Activated CD4-positive, alpha-beta memory T cell treated with anti-CD3 and anti-CD28 coated beads, Interleukin-2, amount 10 ng/mL, durations not matched to agents 7 days and 5 days (primary cell): ENCODE data around the gene INS. TPM values are rescaled to one million over a fixed set of nuclear protein-coding genes. Genes with fewer than 3 reads are reported as not detected.

Experiments used
- CTCF ChIA-PET: fragments of 350-600 bp; sonication (Branson Sonifier 250); formaldehyde crosslinking; loops from one replicate; lab custom pipeline; 2021; ENCODE audit warnings: antibody characterized with exemption, inconsistent platforms; lab: Charles Lee
- POLR2A ChIA-PET: fragments of 350-600 bp; sonication (Branson Sonifier 250); formaldehyde crosslinking; loops from one replicate; lab custom pipeline; 2021; ENCODE audit warnings: antibody characterized with exemption; lab: Charles Lee
- DNase-seq: peaks from one replicate; pipeline ENCODE4 v3.0.0-alpha.2; 2020
- H3K27ac Mint-ChIP-seq: one replicate; pipeline ENCODE4 v1.8.0; 2021; ENCODE audit warnings: mild to moderate bottlenecking, mixed read lengths
- H3K27me3 Mint-ChIP-seq: one replicate; pipeline ENCODE4 v1.8.0; 2021; ENCODE audit warnings: mixed read lengths
- H3K36me3 Mint-ChIP-seq: one replicate; pipeline ENCODE4 v1.8.0; 2021; ENCODE audit warnings: low read depth, mixed read lengths
- H3K4me1 Mint-ChIP-seq: one replicate; pipeline ENCODE4 v1.8.0; 2021; ENCODE audit warnings: mixed read lengths
- H3K4me3 Mint-ChIP-seq: one replicate; pipeline ENCODE4 v1.8.0; 2021; ENCODE audit warnings: mild to moderate bottlenecking, mixed read lengths
- H3K9me3 Mint-ChIP-seq: one replicate; pipeline ENCODE4 v1.8.0; 2021; ENCODE audit warnings: mixed read lengths
- total RNA-seq, 2 experiments: library from RNA; stranded (reverse); gene quantifications; one replicate each; pipeline ENCODE4 v1.2.3, GENCODE V29; 2021

Gene INS
- total RNA-seq, 2 experiments from 2014 or later: not detected

DNA sequence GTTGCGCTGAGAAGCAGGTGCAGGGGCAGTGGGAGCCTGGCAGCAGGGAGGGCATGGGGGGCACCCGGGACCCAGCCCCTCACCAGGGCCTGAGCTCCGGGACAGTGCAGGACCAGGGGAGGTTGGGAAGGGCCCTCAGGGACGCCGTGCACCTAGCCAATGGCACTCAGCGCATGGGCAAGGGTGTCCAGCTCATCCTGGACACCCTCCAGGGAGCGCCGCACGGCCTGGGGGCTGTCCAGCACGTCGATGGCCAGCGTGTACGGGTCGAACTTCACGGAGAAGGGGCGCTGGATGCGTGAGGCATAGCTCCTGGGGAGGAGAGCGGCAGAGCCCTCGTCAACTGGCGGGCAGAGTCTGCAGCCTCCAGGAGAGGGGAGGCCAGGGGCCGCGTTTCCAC lies 3.1 kb upstream of the INS start:
- no peak for DNase-seq
- Mint-ChIP-seq H3K9me3 (no peaks in the 10 kb centered on the region), H3K36me3 (no peaks in the 10 kb centered on the region), H3K27ac (no peak overlapping the region), H3K4me1 (no peaks in the 10 kb centered on the region), H3K4me3 (no peak overlapping the region), H3K27me3 (no peaks in the 10 kb centered on the region)
- POLR2A ChIA-PET: no interaction called here
- CTCF ChIA-PET: interaction anchor here (0.6 to 2.0 kb wide), 4 partner anchors 12 to 257 kb away, joined by 3 to 5 read pairs (median 5); no protein-coding TSS in a partner anchor

- DNase-seq: no peak
- H3K27me3 Mint-ChIP-seq: no peaks in the 10 kb centered on the region
- ChIA-PET POLR2A (no interaction called here), CTCF (interaction anchor here (0.6 to 1.5 kb wide), 2 partner anchors 12 to 256 kb away, joined by 5 read pairs; no protein-coding TSS in a partner anchor)
- H3K36me3 Mint-ChIP-seq: no peaks in the 10 kb centered on the region
- no peaks in the 10 kb centered on the region for H3K9me3 Mint-ChIP-seq
- H3K4me3 Mint-ChIP-seq: no peak overlapping the region
- H3K27ac Mint-ChIP-seq: no peak overlapping the region
- no peaks in the 10 kb centered on the region for H3K4me1 Mint-ChIP-seq
Measured at GRCh38 chr11:2163428-2163978, 2.5 kb upstream of the INS start.

DNA sequence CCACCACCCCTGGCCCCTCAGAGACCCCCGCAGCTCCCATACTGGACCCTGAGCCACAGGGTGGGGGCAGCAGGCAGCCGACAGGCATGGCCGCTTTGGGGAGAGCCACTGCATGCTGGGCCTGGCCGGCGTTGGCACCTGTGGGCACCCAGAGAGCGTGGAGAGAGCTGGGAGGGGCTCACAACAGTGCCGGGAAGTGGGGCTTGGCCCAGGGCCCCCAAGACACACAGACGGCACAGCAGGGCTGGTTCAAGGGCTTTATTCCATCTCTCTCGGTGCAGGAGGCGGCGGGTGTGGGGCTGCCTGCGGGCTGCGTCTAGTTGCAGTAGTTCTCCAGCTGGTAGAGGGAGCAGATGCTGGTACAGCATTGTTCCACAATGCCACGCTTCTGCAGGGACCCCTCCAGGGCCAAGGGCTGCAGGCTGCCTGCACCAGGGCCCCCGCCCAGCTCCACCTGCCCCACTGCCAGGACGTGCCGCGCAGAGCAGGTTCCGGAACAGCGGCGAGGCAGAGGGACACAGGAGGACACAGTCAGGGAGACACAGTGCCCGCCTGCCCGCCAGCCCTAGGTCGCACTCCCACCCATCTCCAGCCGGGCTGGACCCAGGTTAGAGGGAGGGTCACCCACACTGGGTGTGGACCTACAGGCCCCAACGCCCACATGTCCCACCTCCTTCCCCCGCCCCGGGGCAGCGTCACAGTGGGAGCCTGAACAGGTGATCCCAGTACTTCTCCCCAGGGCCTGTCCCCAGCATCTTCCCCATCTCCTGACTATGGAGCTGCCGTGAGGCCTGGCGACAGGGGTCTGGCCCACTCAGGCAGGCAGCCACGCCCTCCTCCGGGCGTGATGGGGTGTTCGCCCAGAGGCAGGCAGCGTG lies 1.2 kb downstream of the INS start:
- Mint-ChIP-seq H3K36me3 (no peaks in the 10 kb centered on the region), H3K27ac (no peak overlapping the region), H3K27me3 (no peaks in the 10 kb centered on the region), H3K9me3 (no peaks in the 10 kb centered on the region), H3K4me1 (no peaks in the 10 kb centered on the region), H3K4me3 (no peak overlapping the region)
- ChIA-PET POLR2A (no interaction called here), CTCF (interaction anchor here (1.4 kb wide), 1 partner anchor 13 kb away, joined by 3 read pairs; no protein-coding TSS in a partner anchor)
- no peak for DNase-seq

DNA sequence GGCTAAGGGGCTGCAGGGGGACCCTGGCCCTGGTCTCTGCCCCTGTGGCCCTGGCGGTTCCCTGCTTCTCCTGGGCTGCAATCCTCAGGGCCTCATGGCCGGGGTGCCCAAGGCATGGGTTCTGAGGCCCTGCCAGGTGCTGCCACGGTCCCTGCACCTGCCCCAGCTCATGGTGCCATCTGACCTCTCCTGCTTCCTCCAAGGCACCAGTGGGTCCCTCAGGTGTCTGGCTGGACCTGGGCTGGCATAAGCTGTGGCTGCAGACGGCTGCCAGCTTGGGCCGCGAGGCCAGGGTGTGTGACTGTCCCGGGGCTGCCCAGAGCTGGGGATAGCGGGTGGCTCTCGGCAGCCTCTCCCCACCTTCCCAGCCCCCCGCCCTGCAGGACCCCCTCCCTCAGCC lies 2.0 kb downstream of the INS start:
- H3K4me1 Mint-ChIP-seq: no peaks in the 10 kb centered on the region
- ChIA-PET POLR2A (no interaction called here), CTCF (interaction anchor here (1.0 to 1.4 kb wide), 2 partner anchors 12 to 158 kb away, joined by 3 read pairs; no protein-coding TSS in a partner anchor)
- no peak for DNase-seq
- H3K36me3 Mint-ChIP-seq: no peaks in the 10 kb centered on the region
- H3K9me3 Mint-ChIP-seq: no peaks in the 10 kb centered on the region
- no peak overlapping the region for H3K4me3 Mint-ChIP-seq
- no peaks in the 10 kb centered on the region for H3K27me3 Mint-ChIP-seq
- no peak overlapping the region for H3K27ac Mint-ChIP-seq

DNA sequence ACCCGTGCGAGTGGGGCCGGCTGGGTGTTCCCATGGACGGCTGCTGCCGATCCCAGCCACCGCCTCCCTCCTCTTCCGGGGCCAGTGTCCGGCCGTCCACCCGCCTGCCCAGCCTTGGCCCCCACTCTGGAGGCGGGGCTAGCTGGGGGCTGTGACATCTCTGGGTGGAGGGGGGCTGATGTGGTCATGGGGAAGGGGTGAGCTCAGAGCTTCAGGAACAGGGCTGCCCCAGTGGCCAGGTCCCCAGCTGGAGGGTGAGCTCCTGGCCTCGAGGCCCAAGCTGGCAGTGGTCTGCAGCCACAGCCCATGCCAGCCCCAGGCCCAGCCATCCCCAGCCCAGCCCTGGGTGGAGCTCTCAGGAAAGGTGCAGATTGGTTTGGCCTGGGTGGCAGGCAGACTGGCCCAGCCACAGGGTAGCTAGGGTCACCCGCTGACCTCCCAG lies 2.7 kb downstream of the INS start:
- ChIA-PET CTCF (interaction anchor here (0.9 to 1.0 kb wide), 2 partner anchors 129 to 158 kb away, joined by 3 read pairs; no protein-coding TSS in a partner anchor), POLR2A (no interaction called here)
- Mint-ChIP-seq H3K27me3 (no peaks in the 10 kb centered on the region), H3K36me3 (no peaks in the 10 kb centered on the region), H3K4me1 (no peaks in the 10 kb centered on the region), H3K4me3 (no peak overlapping the region), H3K9me3 (no peaks in the 10 kb centered on the region), H3K27ac (no peak overlapping the region)
- no peak for DNase-seq

GRCh38 chr11:2157294-2158040 lies 3.5 kb downstream of the INS start:
- Mint-ChIP-seq H3K4me1 (no peaks in the 10 kb centered on the region), H3K27ac (no peak overlapping the region), H3K4me3 (no peak overlapping the region), H3K27me3 (no peaks in the 10 kb centered on the region), H3K36me3 (no peaks in the 10 kb centered on the region), H3K9me3 (no peaks in the 10 kb centered on the region)
- no peak for DNase-seq
- ChIA-PET POLR2A (no interaction called here), CTCF (interaction anchor here (0.9 to 1.5 kb wide), 2 partner anchors 128 to 321 kb away, joined by 3 to 4 read pairs; no protein-coding TSS in a partner anchor)

DNA sequence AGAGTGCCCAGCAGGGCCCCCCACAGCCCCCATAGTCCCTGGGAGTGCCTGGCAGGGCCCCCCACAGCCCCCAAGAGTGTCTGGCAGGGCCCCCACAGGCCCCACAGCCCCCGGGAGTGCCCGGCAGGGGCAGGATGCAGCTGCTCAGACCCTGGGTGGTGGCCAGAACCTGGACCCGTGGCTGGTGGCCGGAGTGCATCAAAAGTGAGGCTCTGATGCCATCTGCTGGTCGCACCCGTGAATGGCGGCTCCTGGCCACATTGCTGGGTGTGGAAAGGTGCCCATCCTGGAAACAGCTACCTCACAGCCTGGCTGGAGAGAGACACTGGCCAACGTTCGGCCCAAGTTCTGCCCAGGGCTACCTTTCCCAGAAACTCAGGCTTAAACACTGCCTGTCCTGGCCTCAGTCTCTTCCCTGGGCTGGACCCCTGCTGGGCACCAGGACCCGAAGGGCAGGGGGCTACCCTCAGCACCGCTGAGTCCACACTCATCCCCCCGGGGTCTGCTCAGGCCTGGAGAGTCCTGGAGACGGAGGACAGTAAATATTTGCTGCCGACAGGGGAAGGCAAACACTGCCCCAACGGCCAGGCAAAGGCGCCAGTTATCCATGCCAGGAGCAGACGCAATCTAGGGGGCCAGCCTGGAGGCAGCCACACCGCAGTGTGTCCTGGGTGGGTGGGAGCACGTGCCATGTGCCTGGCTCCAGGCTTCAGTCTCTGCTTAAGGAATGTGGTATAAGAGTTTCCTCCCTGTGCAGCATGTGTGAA lies 4.4 kb downstream of the INS start:
- no peaks in the 10 kb centered on the region for H3K36me3 Mint-ChIP-seq
- no peak overlapping the region for H3K27ac Mint-ChIP-seq
- peak; percentile 67 for DNase-seq
- no peaks in the 10 kb centered on the region for H3K27me3 Mint-ChIP-seq
- H3K9me3 Mint-ChIP-seq: no peaks in the 10 kb centered on the region
- peaks cover 4% of the 10 kb centered on the region for H3K4me1 Mint-ChIP-seq
- ChIA-PET CTCF (interaction anchor here (0.6 to 9.7 kb wide), 4 partner anchors 14 to 320 kb away, joined by 3 to 220 read pairs (median 4); no protein-coding TSS in a partner anchor), POLR2A (no interaction called here)
- H3K4me3 Mint-ChIP-seq: no peak overlapping the region

DNA sequence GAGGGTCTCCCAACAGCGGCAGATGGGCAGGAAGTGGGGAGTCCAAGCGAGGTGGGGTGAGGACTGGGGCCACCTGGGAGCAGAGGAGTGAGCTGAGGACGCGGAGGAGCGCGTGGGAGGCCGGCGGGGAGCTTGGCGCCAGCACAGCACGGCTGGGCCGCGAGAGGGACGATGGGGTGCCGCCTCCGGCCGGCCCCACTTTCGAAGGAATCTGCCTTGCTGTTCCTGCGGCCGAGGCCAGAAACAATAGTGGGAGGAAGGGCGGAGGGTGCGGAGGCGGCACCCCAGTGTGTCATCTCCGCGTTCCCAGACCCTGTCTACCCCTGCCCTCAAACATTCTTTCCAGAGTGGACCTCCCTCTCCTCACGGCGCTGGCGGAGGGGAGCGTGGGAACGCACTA lies 5.5 kb downstream of the INS start:
- Mint-ChIP-seq H3K4me1 (peaks cover 6% of the 10 kb centered on the region), H3K27ac (no peak overlapping the region), H3K9me3 (no peaks in the 10 kb centered on the region), H3K36me3 (no peaks in the 10 kb centered on the region), H3K27me3 (peaks cover 8% of the 10 kb centered on the region), H3K4me3 (no peak overlapping the region)
- POLR2A ChIA-PET: no interaction called here
- DNase-seq: no peak
- CTCF ChIA-PET: interaction anchor here (1.2 to 9.7 kb wide), 2 partner anchors 118 to 305 kb away, joined by 3 to 220 read pairs; no protein-coding TSS in a partner anchor

GRCh38 chr11:2154889-2155288 lies 6.1 kb downstream of the INS start:
- CTCF ChIA-PET: interaction anchor here (1.2 to 9.7 kb wide), 3 partner anchors 117 to 304 kb away, joined by 3 to 220 read pairs (median 9); no protein-coding TSS in a partner anchor
- H3K27me3 Mint-ChIP-seq: peaks cover 13% of the 10 kb centered on the region
- no peak overlapping the region for H3K4me3 Mint-ChIP-seq
- DNase-seq: no peak
- no peaks in the 10 kb centered on the region for H3K9me3 Mint-ChIP-seq
- no peak overlapping the region for H3K27ac Mint-ChIP-seq
- POLR2A ChIA-PET: no interaction called here
- H3K4me1 Mint-ChIP-seq: peaks cover 6% of the 10 kb centered on the region
- no peaks in the 10 kb centered on the region for H3K36me3 Mint-ChIP-seq

- Mint-ChIP-seq H3K27me3 (peaks cover 19% of the 10 kb centered on the region), H3K9me3 (no peaks in the 10 kb centered on the region), H3K27ac (no peak overlapping the region), H3K4me3 (no peak overlapping the region), H3K36me3 (no peaks in the 10 kb centered on the region), H3K4me1 (peaks cover 6% of the 10 kb centered on the region)
- ChIA-PET POLR2A (no interaction called here), CTCF (interaction anchor here (0.8 to 9.7 kb wide), 6 partner anchors 116 to 502 kb away, joined by 3 to 220 read pairs (median 6); no protein-coding TSS in a partner anchor)
- DNase-seq: no peak
Measured at GRCh38 chr11:2154195-2154585, 6.8 kb downstream of the INS start.

- H3K4me3 Mint-ChIP-seq: no peak overlapping the region
- CTCF ChIA-PET: interaction anchor here (0.6 to 9.7 kb wide), 11 partner anchors 13 to 821 kb away, joined by 3 to 220 read pairs (median 3); no protein-coding TSS in a partner anchor
- H3K4me1 Mint-ChIP-seq: peaks cover 6% of the 10 kb centered on the region
- POLR2A ChIA-PET: interaction anchor here (2.5 kb wide), 1 partner anchor 116 kb away, joined by 18 read pairs; no protein-coding TSS in a partner anchor
- peaks cover 24% of the 10 kb centered on the region for H3K27me3 Mint-ChIP-seq
- H3K9me3 Mint-ChIP-seq: no peaks in the 10 kb centered on the region
- no peak for DNase-seq
- no peaks in the 10 kb centered on the region for H3K36me3 Mint-ChIP-seq
- H3K27ac Mint-ChIP-seq: no peak overlapping the region
Measured at GRCh38 chr11:2153581-2154194, 7.3 kb downstream of the INS start.
